Esophagus squamous epithelium (tissue), 4 donors: ENCODE results near the gene RBM17.

Source experiments
- CTCF ChIP-seq, 6 experiments: fragments of 450-650 bp in 4 of 6; fragments of 200-600 bp in 2 of 6; sonication (generic) in 2 of 6; IDR thresholded peaks; one replicate each; pipeline ENCODE4 v1.5.1; 2016 to 2019; ENCODE audit warnings: antibody characterized with exemption in 6 of 6, mild to moderate bottlenecking in 4 of 6, moderate library complexity in 4 of 6
- POLR2A ChIP-seq, 4 donors: fragments of 450-650 bp; IDR thresholded peaks; one replicate each; pipeline ENCODE4 v1.6.1; 2017; ENCODE audit warnings: antibody characterized with exemption in 4 of 4, mild to moderate bottlenecking in 4 of 4, moderate library complexity in 3 of 4

- TF ChIP-seq CTCF (IDR thresholded peaks at IDR 0.05) (no peak), POLR2A (IDR thresholded peaks at IDR 0.05) (no peak)
These were observed 42.1 kb downstream of the RBM17 start for GRCh38 chr10:6130848-6131470.
